Astrocyte (in vitro differentiated cells and primary cell): ENCODE results near the gene C1orf210.

Source experiments
- EZH2 ChIP-seq: IDR thresholded peaks from 2 replicates; pipeline ENCODE4 v1.6.1; 2012; ENCODE audit warnings: mild to moderate bottlenecking, low read length, inconsistent platforms; ENCODE audit not compliant: insufficient read depth
- TF ChIP-seq, protein P1 (sequence below): IDR thresholded peaks from 2 replicates; pipeline ENCODE4 v1.5.1; 2011; ENCODE audit warnings: low read depth, mild to moderate bottlenecking, inconsistent platforms, low read length, moderate library complexity; ENCODE audit not compliant: insufficient read depth

DNA sequence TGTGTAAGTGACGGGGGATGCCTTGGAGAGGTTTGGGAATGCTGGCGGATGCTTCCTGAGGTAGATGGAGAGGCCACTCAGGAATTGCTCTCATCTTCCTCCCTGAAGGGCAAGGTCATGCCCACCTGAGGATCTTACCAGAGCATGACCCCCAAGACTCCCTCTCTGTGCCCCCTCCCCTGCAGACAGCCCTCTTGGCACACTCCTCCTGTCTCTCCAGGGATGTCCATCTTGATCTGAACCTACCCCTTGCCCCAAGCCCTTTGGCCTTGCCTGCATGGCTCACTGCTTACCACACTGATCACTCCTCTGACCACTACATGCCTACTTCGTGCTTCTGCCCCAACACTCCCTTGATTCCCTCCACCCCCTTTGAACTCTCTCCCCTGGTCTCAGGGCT lies 34.4 kb upstream of the C1orf210 start:
- TF ChIP-seq, protein P1, sequence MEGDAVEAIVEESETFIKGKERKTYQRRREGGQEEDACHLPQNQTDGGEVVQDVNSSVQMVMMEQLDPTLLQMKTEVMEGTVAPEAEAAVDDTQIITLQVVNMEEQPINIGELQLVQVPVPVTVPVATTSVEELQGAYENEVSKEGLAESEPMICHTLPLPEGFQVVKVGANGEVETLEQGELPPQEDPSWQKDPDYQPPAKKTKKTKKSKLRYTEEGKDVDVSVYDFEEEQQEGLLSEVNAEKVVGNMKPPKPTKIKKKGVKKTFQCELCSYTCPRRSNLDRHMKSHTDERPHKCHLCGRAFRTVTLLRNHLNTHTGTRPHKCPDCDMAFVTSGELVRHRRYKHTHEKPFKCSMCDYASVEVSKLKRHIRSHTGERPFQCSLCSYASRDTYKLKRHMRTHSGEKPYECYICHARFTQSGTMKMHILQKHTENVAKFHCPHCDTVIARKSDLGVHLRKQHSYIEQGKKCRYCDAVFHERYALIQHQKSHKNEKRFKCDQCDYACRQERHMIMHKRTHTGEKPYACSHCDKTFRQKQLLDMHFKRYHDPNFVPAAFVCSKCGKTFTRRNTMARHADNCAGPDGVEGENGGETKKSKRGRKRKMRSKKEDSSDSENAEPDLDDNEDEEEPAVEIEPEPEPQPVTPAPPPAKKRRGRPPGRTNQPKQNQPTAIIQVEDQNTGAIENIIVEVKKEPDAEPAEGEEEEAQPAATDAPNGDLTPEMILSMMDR: no peak
- TF ChIP-seq EZH2: no peak
